ENCODE measurements around the gene POLE. TPM values are rescaled to one million over a fixed set of nuclear protein-coding genes. Genes with fewer than 3 reads are reported as not detected.

The POLE gene
- total and polyA plus RNA-seq, 9 of the 15 experiments (the other 6 are each of a cell fraction or from before 2014, with no cell fraction given), result 2.4 to 154 (median 49.6) TPM

- TF ChIP-seq CHD7 (IDR thresholded peaks at IDR 0.05; ENCODE audit: low read depth, low read length) (no peak), RBM22 (IDR thresholded peaks at IDR 0.05; ENCODE audit: low read depth, low read length, poor library complexity, severe bottlenecking) (no peak), KDM4B (IDR thresholded peaks at IDR 0.05; ENCODE audit: borderline replicate concordance in 2 of 2, low read depth in 1 of 2) (no peak; a peak in 1 of 4 replicates), TRIM28 (IDR thresholded peaks at IDR 0.05) (no peak), ZNF407 (IDR thresholded peaks at IDR 0.05; ENCODE audit: low read depth) (0 out of 2 replicates have a peak, but pooled peaks have one; percentile 41)
Observed at GRCh38 chr12:132597333-132598316, 89.5 kb downstream of the POLE start (continued).
